Calu3 (cell line): Measurements from ENCODE around the gene PLEKHO2. TPM values are rescaled to one million over a fixed set of nuclear protein-coding genes. Genes with fewer than 3 reads are reported as not detected.

Experiments used
- BruUV-seq: library from RNA; stranded (reverse); fragments of 400-500 nt; replicated peaks from 2 replicates; lab custom pipeline; 2021; lab: Mats Ljungman, UMichigan
- CTCF ChIA-PET: fragments of 300-600 bp; sonication (Branson Sonifier 250); formaldehyde crosslinking; loops from one replicate; lab custom pipeline; 2022; ENCODE audit warnings: antibody characterized with exemption; lab: Charles Lee
- DNase-seq: peaks from one replicate; pipeline ENCODE4 v3.0.0; 2022
- H3K27ac Mint-ChIP-seq: one replicate; pipeline ENCODE4 v1.8.0; 2022; ENCODE audit warnings: mixed read lengths; ENCODE audit not compliant: unreplicated experiment
- H3K27me3 Mint-ChIP-seq: one replicate; pipeline ENCODE4 v1.8.0; 2022; ENCODE audit warnings: mixed read lengths; ENCODE audit not compliant: unreplicated experiment
- H3K36me3 Mint-ChIP-seq: one replicate; pipeline ENCODE4 v1.8.0; 2022; ENCODE audit warnings: mild to moderate bottlenecking, moderate library complexity, mixed read lengths; ENCODE audit not compliant: insufficient read depth, unreplicated experiment
- H3K4me1 Mint-ChIP-seq: one replicate; pipeline ENCODE4 v1.8.0; 2022; ENCODE audit warnings: mild to moderate bottlenecking, low read depth, mixed read lengths; ENCODE audit not compliant: unreplicated experiment
- H3K4me3 Mint-ChIP-seq: one replicate; pipeline ENCODE4 v1.8.0; 2022; ENCODE audit warnings: mild to moderate bottlenecking, low read depth, moderate library complexity, mixed read lengths; ENCODE audit not compliant: unreplicated experiment
- H3K9me3 Mint-ChIP-seq: one replicate; pipeline ENCODE4 v1.8.0; 2022; ENCODE audit warnings: low read depth, mixed read lengths; ENCODE audit not compliant: unreplicated experiment
- CTCF ChIP-seq: fragments of 200-600 bp; IDR thresholded peaks from one replicate; pipeline ENCODE4 v1.8.0; 2022; ENCODE audit warnings: antibody characterized with exemption; ENCODE audit not compliant: unreplicated experiment
- intact Hi-C: fragments of 100-400 bp; cut with micrococcal nuclease; formaldehyde crosslinking; loops from one replicate; pipeline ENCODE4 v1.10.0; 2022; ENCODE audit not compliant: unreplicated experiment
- total RNA-seq: library from RNA; stranded (reverse); gene quantifications from 2 replicates; pipeline ENCODE4 v1.2.3, GENCODE V29; 2022

PLEKHO2 gene
- total RNA-seq, 1 experiment from 2014 or later = 2.0 TPM

- intact Hi-C loops = no loop called here
- no peak overlapping the region for H3K4me3 Mint-ChIP-seq
- H3K27ac Mint-ChIP-seq = no peak overlapping the region
- no peaks in the 10 kb centered on the region for H3K9me3 Mint-ChIP-seq
- TF ChIP-seq CTCF = no peak
- no peak for DNase-seq
- CTCF ChIA-PET = no interaction called here
- peaks cover 4% of the 10 kb centered on the region for H3K36me3 Mint-ChIP-seq
- H3K4me1 Mint-ChIP-seq = no peaks in the 10 kb centered on the region
- no TSS peak for BruUV-seq
- peaks cover 11% of the 10 kb centered on the region for H3K27me3 Mint-ChIP-seq
Measured at GRCh38 chr15:64891561-64891960, 49.8 kb downstream of the PLEKHO2 start.

GRCh38 chr15:64892847-64893403, 51.2 kb downstream of the PLEKHO2 start:
- Mint-ChIP-seq H3K9me3 (no peaks in the 10 kb centered on the region), H3K27me3 (peaks cover 11% of the 10 kb centered on the region), H3K4me1 (no peaks in the 10 kb centered on the region), H3K27ac (no peak overlapping the region), H3K4me3 (no peak overlapping the region), H3K36me3 (peaks cover 4% of the 10 kb centered on the region)
- BruUV-seq = no TSS peak
- DNase-seq = no peak
- intact Hi-C loops = no loop called here
- TF ChIP-seq CTCF = no peak
- CTCF ChIA-PET = no interaction called here

GRCh38 chr15:64893481-64894394, 52.0 kb downstream of the PLEKHO2 start:
- Mint-ChIP-seq H3K4me1 (no peaks in the 10 kb centered on the region), H3K27me3 (peaks cover 11% of the 10 kb centered on the region), H3K27ac (no peak overlapping the region), H3K4me3 (peak overlapping the region; percentile 12), H3K36me3 (peaks cover 4% of the 10 kb centered on the region), H3K9me3 (no peaks in the 10 kb centered on the region)
- no TSS peak for BruUV-seq
- no peak for TF ChIP-seq CTCF
- CTCF ChIA-PET = interaction anchor here (0.6 kb wide), 1 partner anchor 444 kb away, joined by 5 read pairs; no protein-coding TSS in a partner anchor
- peak; percentile 62 for DNase-seq
- intact Hi-C loops = no loop called here

- Mint-ChIP-seq H3K36me3 (peaks cover 4% of the 10 kb centered on the region), H3K4me3 (peak overlapping the region; percentile 12), H3K4me1 (no peaks in the 10 kb centered on the region), H3K27me3 (peaks cover 11% of the 10 kb centered on the region), H3K27ac (no peak overlapping the region), H3K9me3 (no peaks in the 10 kb centered on the region)
- DNase-seq = no peak
- no TSS peak for BruUV-seq
- intact Hi-C loops = loop anchor here (1.0 kb wide), 1 partner anchor 40 kb away; no protein-coding TSS in a partner anchor
- CTCF ChIA-PET = interaction anchor here (0.6 to 0.8 kb wide), 3 partner anchors 42 to 445 kb away, joined by 3 to 5 read pairs (median 3); no protein-coding TSS in a partner anchor
- no peak for TF ChIP-seq CTCF
Measured at GRCh38 chr15:64894395-64895056, 52.8 kb downstream of the PLEKHO2 start.
